ENCODE measurements around the gene ACTL6B.

ACTL6B gene

GRCh38 chr7:100600730-100601038 lies 55.6 kb downstream of the ACTL6B start:
- no peak for DNase-seq (ENCODE audit: low read depth)

DNA sequence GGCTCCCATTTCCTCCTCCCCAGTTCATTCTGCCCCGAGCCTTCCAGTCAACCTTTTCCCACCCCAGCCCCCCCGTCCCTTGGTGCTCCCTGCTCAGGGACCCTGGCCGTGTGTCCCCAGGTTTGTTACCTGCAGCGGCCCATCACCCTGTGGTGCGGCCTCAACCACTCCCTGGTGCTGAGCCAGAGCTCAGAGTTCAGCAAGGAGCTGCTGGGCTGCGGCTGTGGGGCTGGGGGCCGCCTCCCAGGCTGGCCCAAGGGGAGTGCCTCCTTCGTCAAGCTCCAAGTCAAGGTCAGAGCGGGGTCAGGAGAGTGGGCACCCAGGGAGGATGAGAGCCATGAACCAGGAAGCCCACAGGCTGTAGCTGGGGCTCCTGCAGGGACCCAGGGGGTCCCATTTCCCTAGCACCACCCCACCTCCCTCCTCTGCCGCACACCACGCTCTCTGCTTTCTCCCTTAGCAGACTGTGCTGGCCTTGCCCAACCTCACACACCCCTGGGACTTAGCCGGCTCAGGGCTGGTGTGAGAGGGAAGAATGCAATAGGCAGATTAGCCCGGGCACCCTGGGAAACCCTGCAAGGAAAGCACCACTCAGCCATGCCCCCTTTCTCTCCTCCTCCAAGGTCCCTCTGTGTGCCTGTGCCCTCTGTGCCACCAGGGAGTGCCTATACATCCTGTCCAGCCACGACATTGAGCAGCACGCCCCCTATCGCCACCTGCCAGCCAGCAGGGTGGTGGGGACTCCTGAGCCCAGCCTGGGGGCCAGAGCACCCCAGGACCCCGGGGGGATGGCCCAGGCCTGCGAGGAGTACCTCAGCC lies 56.1 kb downstream of the ACTL6B start:
- no peak for DNase-seq (ENCODE audit: low read depth)

- no peak for DNase-seq (ENCODE audit: low read depth)
Measured at GRCh38 chr7:100598425-100598824, 57.8 kb downstream of the ACTL6B start.

DNA sequence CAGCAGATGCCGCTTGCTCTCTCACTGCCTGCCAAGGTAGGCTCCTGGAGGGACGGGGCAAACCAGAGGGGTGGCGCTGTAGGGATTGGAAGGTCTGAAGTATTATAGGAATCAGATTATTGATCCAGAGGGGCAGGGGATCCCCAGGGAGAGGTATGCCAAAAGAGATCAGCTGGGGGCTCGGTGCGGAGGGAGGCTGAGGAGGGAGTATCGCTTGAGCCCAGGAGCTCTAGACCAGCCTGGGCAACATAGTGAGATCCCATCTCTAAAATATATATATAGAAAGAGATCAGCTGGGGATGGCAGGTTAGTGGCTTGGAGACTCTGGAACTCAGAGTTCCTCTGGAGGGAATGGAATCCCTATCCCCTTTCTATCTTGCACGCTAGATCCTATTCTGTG lies 61.1 kb downstream of the ACTL6B start:
- no peak for DNase-seq (ENCODE audit: low read depth)
